Measurements from ENCODE around the gene DHRS7B.

Gene DHRS7B

DNA sequence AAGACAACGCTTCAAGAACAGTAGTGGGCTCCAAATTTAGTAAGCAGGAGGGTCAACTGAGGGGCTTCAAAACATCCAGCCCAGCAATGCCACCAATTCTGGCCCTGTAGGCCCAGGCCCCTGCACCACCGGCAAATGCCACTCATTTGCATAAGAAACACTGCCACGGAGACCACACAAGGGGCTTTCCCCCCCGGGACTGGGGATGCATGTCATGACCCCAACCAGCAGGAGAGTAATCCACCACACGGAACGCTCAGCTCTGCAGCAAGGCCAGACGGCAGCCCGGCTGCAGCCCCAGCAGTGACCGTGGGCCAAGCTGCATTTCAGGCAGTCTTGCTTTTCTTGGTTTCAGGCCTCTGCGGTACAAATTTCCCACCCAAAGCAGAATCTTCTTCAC is 73.1 kb downstream of the DHRS7B start:
- POLR2A ChIA-PET = interaction anchor here (0.9 kb wide), 1 partner anchor 13 kb away, joined by 3 read pairs; no protein-coding TSS in a partner anchor
- CTCF ChIA-PET = no interaction called here
- no peak for DNase-seq (ENCODE audit: extremely low spot score)
- TF ChIP-seq SUZ12 (IDR thresholded peaks at IDR 0.05) = no peak
- no peak for TF ChIP-seq ZNF384 (IDR thresholded peaks at IDR 0.05)
- no peak for TF ChIP-seq LEF1 (IDR thresholded peaks at IDR 0.05; ENCODE audit: borderline replicate concordance)
- TF ChIP-seq TARDBP (IDR thresholded peaks at IDR 0.05) = no peak
- no peak for TF ChIP-seq BHLHE40 (IDR thresholded peaks at IDR 0.05; ENCODE audit: borderline replicate concordance)
- no peak for TF ChIP-seq L3MBTL2 (conservative IDR thresholded peaks at IDR 0.05)
- no peak for TF ChIP-seq ELF4 (IDR thresholded peaks at IDR 0.05)
- TF ChIP-seq HDGF (IDR thresholded peaks at IDR 0.05; ENCODE audit: borderline replicate concordance) = no peak
- no peak for TF ChIP-seq CTBP1 (IDR thresholded peaks at IDR 0.05; ENCODE audit: borderline replicate concordance)
- TF ChIP-seq FOXM1 (IDR thresholded peaks at IDR 0.05; ENCODE audit: borderline replicate concordance) = no peak
- TF ChIP-seq NFRKB (IDR thresholded peaks at IDR 0.05) = no peak
- TF ChIP-seq FOXK2 (IDR thresholded peaks at IDR 0.05) = no peak
- no peak for TF ChIP-seq ARNT (IDR thresholded peaks at IDR 0.05)
- TF ChIP-seq SP1 (IDR thresholded peaks at IDR 0.05) = no peak
- TF ChIP-seq, protein P1, sequence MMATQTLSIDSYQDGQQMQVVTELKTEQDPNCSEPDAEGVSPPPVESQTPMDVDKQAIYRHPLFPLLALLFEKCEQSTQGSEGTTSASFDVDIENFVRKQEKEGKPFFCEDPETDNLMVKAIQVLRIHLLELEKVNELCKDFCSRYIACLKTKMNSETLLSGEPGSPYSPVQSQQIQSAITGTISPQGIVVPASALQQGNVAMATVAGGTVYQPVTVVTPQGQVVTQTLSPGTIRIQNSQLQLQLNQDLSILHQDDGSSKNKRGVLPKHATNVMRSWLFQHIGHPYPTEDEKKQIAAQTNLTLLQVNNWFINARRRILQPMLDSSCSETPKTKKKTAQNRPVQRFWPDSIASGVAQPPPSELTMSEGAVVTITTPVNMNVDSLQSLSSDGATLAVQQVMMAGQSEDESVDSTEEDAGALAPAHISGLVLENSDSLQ (IDR thresholded peaks at IDR 0.05) = no peak

DNA sequence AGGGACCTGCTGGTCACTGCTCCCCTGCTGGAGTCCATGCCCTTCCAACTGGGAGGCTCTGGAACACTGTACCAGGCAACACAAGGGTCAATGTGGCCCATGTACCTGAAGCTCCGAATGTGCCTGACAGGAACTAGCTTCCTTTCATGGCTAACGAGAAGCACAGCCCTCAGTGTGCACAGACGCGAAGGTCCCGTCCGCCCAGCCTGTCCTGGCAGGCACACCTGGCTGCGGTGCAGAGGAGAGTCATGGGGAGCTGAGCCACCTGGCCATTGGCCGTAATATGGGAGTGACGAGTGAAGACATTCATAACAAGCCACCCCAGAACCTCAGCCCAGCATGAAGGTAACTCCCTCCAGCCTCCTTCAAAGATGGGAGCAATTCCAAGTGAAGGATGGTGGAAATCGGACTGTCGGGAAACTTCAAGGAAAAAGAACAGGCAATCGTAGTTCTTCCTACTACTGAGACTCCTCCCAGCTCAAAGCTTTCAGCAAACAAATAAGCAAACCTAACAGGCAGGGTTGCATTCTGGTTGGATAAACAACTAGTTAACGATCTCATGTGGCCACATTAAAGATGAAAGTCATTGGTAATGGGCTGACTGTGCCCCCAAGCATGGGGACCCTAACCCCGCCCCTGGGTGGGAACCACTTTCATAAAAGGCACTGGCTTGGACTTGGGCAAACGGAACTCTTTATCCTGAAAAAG is 74.0 kb downstream of the DHRS7B start:
- POLR2A ChIA-PET = interaction anchor here (1.9 kb wide), 1 partner anchor 13 kb away, joined by 5 read pairs; the partner anchor contains the start of gene TMEM11
- TF ChIP-seq FOXM1 (IDR thresholded peaks at IDR 0.05; ENCODE audit: borderline replicate concordance) (no peak), FOXK2 (IDR thresholded peaks at IDR 0.05) (no peak), ZNF384 (IDR thresholded peaks at IDR 0.05) (no peak), SP1 (IDR thresholded peaks at IDR 0.05) (no peak), ARNT (IDR thresholded peaks at IDR 0.05) (no peak), L3MBTL2 (conservative IDR thresholded peaks at IDR 0.05) (no peak), ELF4 (IDR thresholded peaks at IDR 0.05) (no peak), NFRKB (IDR thresholded peaks at IDR 0.05) (no peak), HDGF (IDR thresholded peaks at IDR 0.05; ENCODE audit: borderline replicate concordance) (no peak), BHLHE40 (IDR thresholded peaks at IDR 0.05; ENCODE audit: borderline replicate concordance) (no peak), TARDBP (IDR thresholded peaks at IDR 0.05) (no peak), LEF1 (IDR thresholded peaks at IDR 0.05; ENCODE audit: borderline replicate concordance) (no peak), FOXA1 (IDR thresholded peaks at IDR 0.05) (no peak), SUZ12 (IDR thresholded peaks at IDR 0.05) (no peak), CTBP1 (IDR thresholded peaks at IDR 0.05; ENCODE audit: borderline replicate concordance) (no peak)
- TF ChIP-seq, protein P1 (IDR thresholded peaks at IDR 0.05) = no peak
- CTCF ChIA-PET = interaction anchor here (0.6 to 1.1 kb wide), 2 partner anchors 14 to 81 kb away, joined by 3 read pairs; no protein-coding TSS in a partner anchor
- DNase-seq (ENCODE audit: extremely low spot score) = no peak

DNA sequence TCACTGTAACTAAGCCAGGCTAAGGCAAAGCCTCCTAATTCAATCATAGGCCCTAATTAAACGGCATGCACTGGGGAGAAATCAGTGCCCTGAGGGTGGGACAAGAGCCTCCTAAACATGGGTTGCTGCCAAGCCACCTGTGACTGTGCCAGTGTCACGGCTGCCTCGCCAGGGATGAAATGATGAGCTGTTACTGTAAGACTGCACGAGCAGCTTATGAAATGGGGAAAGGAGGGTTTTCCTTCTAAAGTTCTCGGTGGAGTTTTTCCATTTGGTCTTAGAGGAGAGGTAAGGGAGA is 74.5 kb downstream of the DHRS7B start:
- no peak for DNase-seq (ENCODE audit: extremely low spot score)
- TF ChIP-seq, protein P1 (IDR thresholded peaks at IDR 0.05) = no peak
- TF ChIP-seq CTBP1 (IDR thresholded peaks at IDR 0.05; ENCODE audit: borderline replicate concordance) (no peak), LEF1 (IDR thresholded peaks at IDR 0.05; ENCODE audit: borderline replicate concordance) (no peak), ELF4 (IDR thresholded peaks at IDR 0.05) (no peak), BHLHE40 (IDR thresholded peaks at IDR 0.05; ENCODE audit: borderline replicate concordance) (no peak), FOXA1 (IDR thresholded peaks at IDR 0.05) (no peak), ZNF384 (IDR thresholded peaks at IDR 0.05) (no peak), HDGF (IDR thresholded peaks at IDR 0.05; ENCODE audit: borderline replicate concordance) (no peak), FOXK2 (IDR thresholded peaks at IDR 0.05) (no peak), FOXM1 (IDR thresholded peaks at IDR 0.05; ENCODE audit: borderline replicate concordance) (no peak), TARDBP (IDR thresholded peaks at IDR 0.05) (no peak), SP1 (IDR thresholded peaks at IDR 0.05) (no peak), NFRKB (IDR thresholded peaks at IDR 0.05) (no peak), SUZ12 (IDR thresholded peaks at IDR 0.05) (no peak), L3MBTL2 (conservative IDR thresholded peaks at IDR 0.05) (no peak), ARNT (IDR thresholded peaks at IDR 0.05) (no peak)
- POLR2A ChIA-PET = interaction anchor here (1.9 kb wide), 1 partner anchor 12 kb away, joined by 5 read pairs; the partner anchor contains the start of gene TMEM11
- CTCF ChIA-PET = interaction anchor here (1.1 kb wide), 1 partner anchor 82 kb away, joined by 3 read pairs; no protein-coding TSS in a partner anchor

DNA sequence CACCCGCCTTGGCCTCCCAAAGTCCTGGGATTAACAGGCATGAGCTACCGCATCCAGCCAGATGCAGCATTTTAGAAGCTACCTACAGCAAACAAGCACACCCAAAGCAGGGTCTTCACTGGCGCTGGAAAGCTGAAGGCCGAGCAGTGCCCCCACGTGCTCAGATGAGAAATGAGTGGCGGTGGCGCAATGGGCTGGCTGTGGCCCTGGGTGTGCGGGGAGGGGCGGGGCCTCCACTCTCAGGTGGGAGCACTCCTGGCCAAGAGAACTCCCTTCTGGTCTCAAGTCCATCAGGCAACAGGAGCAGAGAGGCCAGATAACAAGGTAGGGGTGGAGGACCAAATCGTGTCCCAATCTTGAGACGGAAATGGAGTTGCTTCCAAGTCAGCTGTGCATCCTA is 75.1 kb downstream of the DHRS7B start:
- DNase-seq (ENCODE audit: extremely low spot score) = no peak
- ChIA-PET CTCF (interaction anchor here (1.1 kb wide), 1 partner anchor 82 kb away, joined by 3 read pairs; no protein-coding TSS in a partner anchor), POLR2A (interaction anchor here (1.9 kb wide), 1 partner anchor 12 kb away, joined by 5 read pairs; the partner anchor contains the start of gene TMEM11)
- no peak for TF ChIP-seq LEF1 (IDR thresholded peaks at IDR 0.05; ENCODE audit: borderline replicate concordance)

DNA sequence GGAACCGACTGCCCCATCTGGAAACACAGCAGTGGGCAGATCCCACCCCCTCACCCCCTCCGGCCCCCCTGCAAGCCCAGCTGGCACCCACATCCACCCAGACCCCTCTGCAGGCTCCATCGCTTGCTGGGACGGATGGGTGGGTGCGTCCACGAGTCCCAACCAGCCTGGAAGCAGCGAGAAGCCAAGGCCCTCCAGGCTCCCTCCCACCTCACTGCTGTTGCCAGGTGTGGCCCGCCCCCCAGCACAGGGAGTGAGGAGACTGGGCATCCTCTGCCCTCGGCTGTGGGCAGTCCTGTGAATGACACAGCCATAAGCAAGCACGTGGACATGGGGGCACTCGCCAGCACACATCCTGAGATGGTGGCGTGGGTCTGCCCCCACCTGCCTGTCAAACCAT is 75.7 kb downstream of the DHRS7B start:
- DNase-seq (ENCODE audit: extremely low spot score) = no peak
- TF ChIP-seq LEF1 (IDR thresholded peaks at IDR 0.05; ENCODE audit: borderline replicate concordance) (no peak), ARNT (IDR thresholded peaks at IDR 0.05) (no peak), HDGF (IDR thresholded peaks at IDR 0.05; ENCODE audit: borderline replicate concordance) (no peak), ZNF384 (IDR thresholded peaks at IDR 0.05) (no peak)
- CTCF ChIA-PET = no interaction called here
- POLR2A ChIA-PET = no interaction called here

DNA sequence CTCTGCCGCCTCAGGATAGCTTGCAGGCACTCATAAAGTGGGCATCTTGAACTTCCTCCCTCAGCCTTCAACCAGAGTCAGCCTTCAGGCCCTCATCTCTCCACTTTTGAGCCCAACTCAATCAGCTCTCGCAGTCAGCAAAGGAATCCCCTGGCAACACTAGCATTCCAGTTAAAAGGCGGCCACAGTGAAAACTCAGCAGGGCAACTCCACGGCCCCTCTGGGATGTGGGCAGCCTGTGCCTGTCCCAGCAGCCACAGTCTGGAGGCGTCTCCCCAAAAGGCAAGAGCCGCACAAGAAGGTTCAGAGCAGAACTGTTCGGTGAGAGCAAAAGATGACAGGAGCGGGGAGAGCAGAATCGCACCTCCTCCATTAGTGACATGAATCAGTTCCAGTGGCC is 78.2 kb downstream of the DHRS7B start:
- TF ChIP-seq BHLHE40 (IDR thresholded peaks at IDR 0.05; ENCODE audit: borderline replicate concordance) (no peak), FOXA1 (IDR thresholded peaks at IDR 0.05) (no peak), FOXK2 (IDR thresholded peaks at IDR 0.05) (no peak), ARNT (IDR thresholded peaks at IDR 0.05) (no peak)
- ChIA-PET CTCF (no interaction called here), POLR2A (no interaction called here)
- no peak for DNase-seq (ENCODE audit: extremely low spot score)

Data from HEK293T (cell line).